Renal pelvis (tissue), 4 donors: ENCODE results near the gene POLE2. TPM values are rescaled to one million over a fixed set of nuclear protein-coding genes. Genes with fewer than 3 reads are reported as not detected.
A peak's percentile ranks its signal among the peaks of the same experiment; 100 is the strongest.
"Not testable (repeated sequence)": the region's sequence is repeated elsewhere in the genome, so short reads cannot be mapped to it uniquely, and the experiment has no call there.

ENCODE experiments used
- DNase-seq: peaks from one replicate; pipeline ENCODE4 v3.0.0-alpha.2; 2013
- polyA plus RNA-seq, 3 donors: library from polyadenylated mRNA; unstranded; fragments of 120-200 nt; gene quantifications; one replicate each; pipeline ENCODE4 v1.2.1, GENCODE V29; 2013; ENCODE audit not compliant: insufficient read length in 3 of 3

Gene POLE2
- polyA plus RNA-seq, 3 donors = 12.9 to 23.7 (median 23.4) TPM

DNA sequence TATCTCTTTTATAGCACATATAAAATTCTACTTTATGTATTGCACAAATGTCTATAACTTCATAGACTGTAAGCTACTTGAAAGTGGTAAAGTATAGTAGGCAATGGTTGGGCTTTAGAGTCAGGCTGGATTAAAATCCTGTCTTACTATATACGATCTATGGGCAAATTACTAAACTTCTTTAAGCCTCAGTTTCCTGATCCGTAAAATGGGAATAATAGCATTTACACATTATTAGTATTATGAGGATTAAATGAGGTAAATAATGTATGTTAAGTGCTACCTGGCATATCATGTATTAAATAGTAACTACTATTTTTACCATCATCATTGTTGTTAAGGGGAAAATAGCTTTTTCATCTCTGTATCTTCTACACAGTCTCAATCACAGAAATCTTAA lies 14.4 kb downstream of the POLE2 start:
- no peak for DNase-seq

DNA sequence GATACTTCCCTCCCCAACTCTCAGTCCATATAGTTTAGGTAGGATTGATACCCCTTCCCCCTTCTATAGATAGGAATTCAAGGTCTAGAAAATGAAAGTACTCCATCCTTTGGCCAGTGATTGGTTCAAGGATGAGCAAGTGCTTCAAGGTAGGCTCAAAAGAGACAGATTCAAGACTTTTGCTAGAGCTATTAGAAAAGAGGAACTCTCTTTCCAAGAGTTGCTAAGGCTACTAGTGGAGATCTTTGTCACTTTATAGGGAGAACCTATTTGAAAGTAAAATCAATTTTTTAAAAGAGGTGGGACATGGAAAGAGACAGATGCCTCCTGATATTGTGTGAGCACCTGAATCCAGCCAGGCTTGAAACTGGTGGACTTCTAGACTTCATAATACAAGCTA lies 17.5 kb downstream of the POLE2 start:
- no peak for DNase-seq

DNA sequence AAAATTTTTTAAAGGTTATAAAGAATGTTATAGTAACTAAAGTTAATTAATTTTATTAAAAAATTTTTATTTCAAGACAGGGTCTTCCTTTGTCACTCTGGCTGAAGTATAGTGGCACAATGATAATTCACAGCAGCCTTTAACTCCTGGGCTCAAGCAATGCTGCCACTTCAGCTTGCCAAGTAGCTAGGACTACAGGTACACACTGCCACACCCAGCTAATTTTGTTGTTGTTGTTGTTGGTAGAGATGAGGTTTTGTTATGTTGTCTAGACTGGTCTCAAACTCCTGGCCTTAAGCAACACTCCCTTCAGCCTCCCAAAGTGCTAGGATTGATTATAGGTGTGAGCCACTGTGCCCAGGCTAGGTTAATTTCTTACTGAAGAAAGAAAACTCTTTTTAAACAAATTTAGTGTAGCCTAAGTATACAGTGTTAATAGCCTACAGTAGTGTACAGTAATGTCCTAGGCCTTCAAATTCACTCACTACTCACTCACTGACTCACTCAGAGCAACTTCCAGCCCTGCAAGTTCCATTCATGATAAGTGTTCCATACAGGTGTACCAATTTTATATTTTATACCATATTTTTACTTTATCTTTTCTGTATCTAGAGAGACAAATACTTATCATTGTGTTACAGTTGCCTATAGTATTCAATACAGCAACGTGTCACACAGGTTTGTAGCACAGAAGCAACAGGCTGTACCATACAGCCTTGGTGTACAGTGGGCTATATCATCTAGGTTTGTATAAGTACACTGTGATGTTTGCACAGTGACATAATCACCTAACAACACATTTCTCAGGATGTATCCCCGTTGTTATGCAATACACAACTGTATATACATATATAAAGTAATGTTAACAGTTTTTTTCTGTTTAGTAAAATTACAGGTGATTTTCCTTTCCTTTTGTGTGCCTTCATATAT lies 28.2 kb downstream of the POLE2 start:
- no peak for DNase-seq

DNA sequence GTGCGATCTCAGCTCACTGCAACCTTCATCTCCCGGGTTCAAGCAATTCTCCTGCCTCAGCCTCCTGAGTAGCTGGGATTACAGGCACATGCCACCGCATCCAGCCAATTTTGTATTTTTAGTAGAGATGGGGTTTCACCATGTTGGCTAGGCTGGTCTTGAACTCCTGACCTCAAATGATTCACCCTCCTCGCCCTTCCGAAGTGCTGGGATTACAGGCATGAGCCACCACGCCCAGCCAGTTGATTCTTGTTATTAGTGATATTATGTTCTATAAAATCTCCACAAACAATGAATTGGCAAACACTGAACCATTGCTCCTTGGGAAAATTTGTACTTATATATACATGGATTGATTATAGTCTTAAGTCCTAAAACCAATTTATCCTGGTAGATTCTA lies 30.5 kb downstream of the POLE2 start:
- DNase-seq = not testable (repeated sequence)

- no peak for DNase-seq
These were observed 33.5 kb downstream of the POLE2 start for GRCh38 chr14:49654511-49654910.

DNA sequence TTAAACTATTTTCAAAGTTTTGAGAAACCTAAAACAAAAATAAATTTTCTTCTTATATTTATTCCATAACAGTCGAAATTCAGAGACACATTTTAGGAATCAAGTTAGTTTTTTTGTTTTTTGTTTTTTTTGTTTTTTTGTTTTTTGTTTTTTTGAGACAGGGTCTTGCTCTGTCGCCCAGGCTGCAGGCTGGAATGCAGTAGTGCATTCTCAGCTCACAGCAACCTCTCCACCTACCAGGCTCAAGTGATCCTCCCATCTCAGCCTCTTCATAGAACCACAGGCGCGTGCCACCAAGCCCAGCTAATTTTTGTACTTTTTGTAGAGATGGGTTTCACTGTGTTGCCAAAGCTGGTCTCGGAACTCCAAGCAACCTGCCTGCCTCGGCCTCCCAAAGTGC lies 34.5 kb downstream of the POLE2 start:
- DNase-seq = no peak

DNA sequence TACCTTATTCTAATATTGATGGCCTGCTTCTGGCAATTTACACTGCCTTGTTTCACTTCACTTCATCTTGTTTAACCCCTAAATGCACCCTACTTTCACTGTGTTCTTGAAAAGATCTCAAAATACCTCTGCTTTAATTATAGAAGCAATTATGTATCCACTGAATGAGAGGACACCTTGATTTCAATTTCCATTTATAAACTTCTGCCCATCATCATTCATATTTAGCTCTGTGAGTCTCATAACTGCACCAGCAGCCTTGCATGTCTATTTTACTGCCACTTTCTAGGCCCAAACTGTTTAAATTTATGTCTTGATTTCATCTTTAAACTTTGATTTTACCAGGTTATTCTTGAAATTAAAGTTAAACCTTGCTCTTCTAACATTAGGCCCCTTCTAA lies 45.9 kb downstream of the POLE2 start:
- DNase-seq = no peak

- DNase-seq = no peak
These were observed 46.3 kb downstream of the POLE2 start for GRCh38 chr14:49641697-49642129.

DNA sequence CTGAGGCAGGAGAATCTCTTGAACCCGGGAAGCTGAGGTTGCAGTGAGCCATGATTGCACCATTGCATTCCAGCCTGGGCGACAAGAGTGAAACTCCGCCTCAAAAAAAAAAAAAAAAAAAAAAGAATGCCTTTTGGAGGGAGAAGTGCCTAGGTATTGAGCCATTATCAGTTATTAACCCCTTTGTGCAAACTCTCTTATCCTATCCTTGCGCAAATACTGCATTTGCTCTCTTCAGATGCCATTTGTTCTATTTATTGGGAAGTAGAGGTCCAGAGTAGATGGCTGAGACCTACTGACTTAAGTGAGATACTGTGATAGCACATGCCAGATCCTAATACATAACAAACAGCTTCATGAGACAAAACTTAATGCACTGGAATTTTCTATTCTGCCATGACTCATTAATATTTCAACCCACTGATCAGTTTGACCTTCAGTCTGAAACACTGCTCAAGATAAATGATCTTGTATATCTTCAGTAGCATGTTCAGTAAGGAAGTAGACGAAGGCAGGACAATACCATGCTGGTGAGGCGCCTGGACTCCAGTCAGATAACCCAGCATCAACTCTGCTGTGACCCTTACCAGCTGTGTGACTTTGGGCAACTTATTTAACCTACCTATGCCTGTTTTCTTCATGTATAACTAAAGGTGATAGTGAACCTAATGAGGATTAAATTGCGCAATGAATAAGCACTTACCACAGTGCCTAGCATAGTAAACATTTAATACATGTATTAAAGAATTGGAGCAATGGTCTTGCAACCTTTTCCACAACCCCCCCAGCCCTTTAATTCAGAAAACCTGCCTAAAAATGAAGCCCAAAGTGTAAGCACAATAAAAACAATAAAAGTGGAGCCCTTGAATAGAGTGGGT lies 47.2 kb downstream of the POLE2 start:
- DNase-seq = no peak

GRCh38 chr14:49637534-49638078 lies 50.4 kb downstream of the POLE2 start:
- DNase-seq = no peak

DNA sequence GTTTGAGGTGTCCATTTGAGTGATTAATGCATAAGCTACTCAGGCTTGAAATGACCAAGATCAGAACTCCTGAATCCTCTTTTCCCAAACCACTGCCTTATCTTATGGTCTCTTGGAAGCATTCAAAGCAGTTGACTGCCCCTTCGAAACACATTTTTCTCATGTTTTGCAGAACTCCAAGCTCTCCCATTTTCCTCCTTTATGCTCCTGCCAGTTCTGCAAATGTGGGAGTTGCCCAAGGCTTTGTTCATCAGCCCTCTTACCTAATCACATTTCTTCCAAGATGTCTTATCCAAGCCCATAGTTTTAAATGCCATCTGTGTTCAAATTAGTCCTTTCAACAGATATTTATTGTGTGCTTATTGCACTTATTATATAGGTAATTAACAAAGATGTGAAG lies 51.1 kb downstream of the POLE2 start:
- no peak for DNase-seq

DNA sequence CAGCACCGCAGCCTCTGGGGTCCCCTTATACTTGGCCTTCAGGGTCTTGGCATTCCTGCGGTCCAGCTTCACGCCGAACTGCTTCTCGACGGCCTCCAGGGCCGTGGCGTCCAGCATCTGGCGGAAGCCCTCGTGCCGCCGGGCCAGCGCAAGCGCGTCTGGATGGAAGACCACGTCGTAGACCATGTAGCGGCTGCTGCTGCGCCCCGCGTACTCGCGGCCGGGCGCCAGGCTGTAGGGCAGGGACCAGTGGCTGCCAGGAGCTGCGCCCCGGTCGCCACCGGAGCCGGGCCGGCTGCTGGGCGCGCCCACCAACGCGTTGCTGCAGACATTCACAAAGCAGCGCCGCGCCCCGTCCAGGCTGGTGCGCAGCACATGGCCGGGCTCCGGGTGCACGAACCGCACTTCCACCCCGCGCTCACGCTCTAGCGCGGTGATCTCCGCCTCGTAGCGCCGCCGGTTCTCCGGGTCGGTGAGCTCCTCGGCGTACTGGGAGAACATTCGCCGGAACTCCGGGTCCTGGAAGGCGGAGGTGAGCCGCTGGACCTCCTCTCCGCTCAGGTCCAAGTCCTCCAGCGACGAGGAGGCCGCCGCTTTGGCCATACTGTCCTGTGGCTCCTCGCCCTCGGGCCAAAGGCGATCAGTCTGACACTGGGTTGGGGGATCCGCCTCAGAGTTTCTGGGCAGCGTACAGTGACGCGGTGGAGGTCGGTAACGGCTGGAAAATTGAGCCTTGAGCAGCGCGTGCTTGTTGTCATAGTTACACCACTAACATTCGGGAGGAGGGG lies 53.3 kb downstream of the POLE2 start, which contains the start of gene DNAAF2:
Gene DNAAF2 (minus strand): TSS at position 698 of the 788 bp plus-strand sequence. CDS start 95 bp downstream, at position 603.
- peak; percentile 88 for DNase-seq

GRCh38 chr14:49633640-49634546 lies 54.1 kb downstream of the POLE2 start:
- DNase-seq = peak; percentile 96

- DNase-seq = no peak
These were observed 63.8 kb downstream of the POLE2 start for GRCh38 chr14:49623941-49624839.

- no peak for DNase-seq
These were observed 64.6 kb downstream of the POLE2 start for GRCh38 chr14:49623387-49623786.

- no peak for DNase-seq
These were observed 65.9 kb downstream of the POLE2 start for GRCh38 chr14:49622022-49622607.

DNA sequence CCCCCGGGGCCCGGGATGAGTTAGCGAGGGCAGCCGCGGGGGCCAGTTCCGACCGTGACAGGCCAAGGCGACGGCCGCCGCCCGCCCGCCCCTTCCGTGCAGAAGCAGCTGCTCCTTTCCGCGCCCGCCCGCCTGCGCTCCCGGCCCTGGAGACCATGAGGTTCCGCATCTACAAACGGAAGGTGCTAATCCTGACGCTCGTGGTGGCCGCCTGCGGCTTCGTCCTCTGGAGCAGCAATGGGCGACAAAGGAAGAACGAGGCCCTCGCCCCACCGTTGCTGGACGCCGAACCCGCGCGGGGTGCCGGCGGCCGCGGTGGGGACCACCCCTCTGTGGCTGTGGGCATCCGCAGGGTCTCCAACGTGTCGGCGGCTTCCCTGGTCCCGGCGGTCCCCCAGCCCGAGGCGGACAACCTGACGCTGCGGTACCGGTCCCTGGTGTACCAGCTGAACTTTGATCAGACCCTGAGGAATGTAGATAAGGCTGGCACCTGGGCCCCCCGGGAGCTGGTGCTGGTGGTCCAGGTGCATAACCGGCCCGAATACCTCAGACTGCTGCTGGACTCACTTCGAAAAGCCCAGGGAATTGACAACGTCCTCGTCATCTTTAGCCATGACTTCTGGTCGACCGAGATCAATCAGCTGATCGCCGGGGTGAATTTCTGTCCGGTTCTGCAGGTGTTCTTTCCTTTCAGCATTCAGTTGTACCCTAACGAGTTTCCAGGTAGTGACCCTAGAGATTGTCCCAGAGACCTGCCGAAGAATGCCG lies 66.7 kb downstream of the POLE2 start:
- peak; percentile 67 for DNase-seq
